GM12864 (cell line): ENCODE results near the gene IQSEC1.

Experiments
- DNase-seq: peaks from one replicate; pipeline ENCODE4 v3.0.0-alpha.2; 2011; ENCODE audit warnings: low read depth
- H3K4me3 ChIP-seq: 2 replicates; pipeline ENCODE4 v1.5.1; 2011; ENCODE audit warnings: mild to moderate bottlenecking, low read depth, low read length, control low read depth
- TF ChIP-seq, protein P1 (sequence below): IDR thresholded peaks from 2 replicates; pipeline ENCODE4 v1.5.1; 2011; ENCODE audit warnings: low read depth, mild to moderate bottlenecking, moderate library complexity, low read length, control low read depth, inconsistent platforms; ENCODE audit errors: missing control alignments

IQSEC1 gene

DNA sequence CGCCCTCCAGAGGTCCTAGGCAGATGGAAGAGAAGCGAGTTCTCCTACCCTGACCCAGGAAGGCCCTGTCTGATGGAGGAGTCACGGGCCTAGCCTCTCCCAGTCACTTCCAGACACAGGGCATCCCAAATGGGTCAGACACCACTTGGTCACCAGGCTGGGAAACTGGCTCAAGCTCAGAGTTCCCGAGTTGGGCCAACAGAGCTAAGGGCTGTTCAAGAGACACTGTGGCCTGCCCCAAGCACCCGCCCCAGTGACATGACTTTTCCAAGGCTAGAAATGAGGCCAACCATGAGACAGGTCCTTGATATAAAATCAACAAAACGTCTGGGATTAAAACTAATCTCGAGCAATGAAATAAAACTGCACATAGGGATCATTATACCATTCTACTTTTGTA, 113.8 kb downstream of the IQSEC1 start:
- DNase-seq, result no peak
- TF ChIP-seq, protein P1, sequence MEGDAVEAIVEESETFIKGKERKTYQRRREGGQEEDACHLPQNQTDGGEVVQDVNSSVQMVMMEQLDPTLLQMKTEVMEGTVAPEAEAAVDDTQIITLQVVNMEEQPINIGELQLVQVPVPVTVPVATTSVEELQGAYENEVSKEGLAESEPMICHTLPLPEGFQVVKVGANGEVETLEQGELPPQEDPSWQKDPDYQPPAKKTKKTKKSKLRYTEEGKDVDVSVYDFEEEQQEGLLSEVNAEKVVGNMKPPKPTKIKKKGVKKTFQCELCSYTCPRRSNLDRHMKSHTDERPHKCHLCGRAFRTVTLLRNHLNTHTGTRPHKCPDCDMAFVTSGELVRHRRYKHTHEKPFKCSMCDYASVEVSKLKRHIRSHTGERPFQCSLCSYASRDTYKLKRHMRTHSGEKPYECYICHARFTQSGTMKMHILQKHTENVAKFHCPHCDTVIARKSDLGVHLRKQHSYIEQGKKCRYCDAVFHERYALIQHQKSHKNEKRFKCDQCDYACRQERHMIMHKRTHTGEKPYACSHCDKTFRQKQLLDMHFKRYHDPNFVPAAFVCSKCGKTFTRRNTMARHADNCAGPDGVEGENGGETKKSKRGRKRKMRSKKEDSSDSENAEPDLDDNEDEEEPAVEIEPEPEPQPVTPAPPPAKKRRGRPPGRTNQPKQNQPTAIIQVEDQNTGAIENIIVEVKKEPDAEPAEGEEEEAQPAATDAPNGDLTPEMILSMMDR, result no peak
- H3K4me3 ChIP-seq, result no peak overlapping the region

DNA sequence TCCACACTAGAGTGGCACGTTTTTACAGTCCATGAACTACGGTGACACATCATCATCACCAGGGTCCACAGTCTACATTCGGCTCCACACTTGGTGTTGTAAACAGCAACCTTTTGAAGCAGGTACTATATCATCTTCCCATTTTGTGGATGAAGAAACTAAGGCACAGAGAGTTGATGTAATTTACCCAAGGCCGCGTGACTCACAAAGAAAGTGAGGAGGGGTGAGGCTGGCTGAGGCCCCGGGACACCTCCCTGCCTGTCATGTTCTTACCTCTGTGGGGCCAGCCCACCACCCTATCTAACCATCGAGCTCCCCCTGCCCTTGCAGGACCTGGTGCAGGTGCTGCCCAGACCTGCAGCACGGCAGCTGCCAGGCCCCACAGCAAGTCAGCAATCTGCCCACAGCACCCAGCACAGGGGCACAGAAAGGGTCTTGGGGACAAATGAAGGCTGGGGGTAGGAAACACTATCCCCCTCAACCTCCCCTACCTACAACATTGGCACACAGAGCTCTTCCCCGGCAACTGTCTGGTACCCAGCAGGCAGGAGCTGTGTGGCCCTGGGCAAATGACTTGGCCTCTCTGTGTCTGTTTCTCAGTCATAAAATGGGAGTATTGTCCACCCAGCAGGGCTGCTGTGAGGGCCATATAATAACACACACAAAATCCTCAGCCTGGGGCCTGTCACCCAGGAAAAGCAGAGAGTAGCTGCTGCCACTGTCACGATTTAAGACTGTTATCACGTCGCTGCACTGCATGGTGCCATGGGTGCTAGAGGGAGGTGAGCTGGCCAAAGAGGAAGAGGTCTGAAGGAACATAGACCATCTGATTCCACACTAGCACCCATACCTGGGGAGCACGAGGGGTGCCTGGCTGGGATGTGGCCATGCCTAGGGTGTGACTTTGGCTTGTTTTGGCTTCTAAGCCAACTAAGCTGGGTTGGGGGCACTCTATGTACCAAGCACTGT, 115.1 kb downstream of the IQSEC1 start:
- TF ChIP-seq, protein P1, result no peak
- no peak for DNase-seq
- H3K4me3 ChIP-seq, result no peak overlapping the region

DNA sequence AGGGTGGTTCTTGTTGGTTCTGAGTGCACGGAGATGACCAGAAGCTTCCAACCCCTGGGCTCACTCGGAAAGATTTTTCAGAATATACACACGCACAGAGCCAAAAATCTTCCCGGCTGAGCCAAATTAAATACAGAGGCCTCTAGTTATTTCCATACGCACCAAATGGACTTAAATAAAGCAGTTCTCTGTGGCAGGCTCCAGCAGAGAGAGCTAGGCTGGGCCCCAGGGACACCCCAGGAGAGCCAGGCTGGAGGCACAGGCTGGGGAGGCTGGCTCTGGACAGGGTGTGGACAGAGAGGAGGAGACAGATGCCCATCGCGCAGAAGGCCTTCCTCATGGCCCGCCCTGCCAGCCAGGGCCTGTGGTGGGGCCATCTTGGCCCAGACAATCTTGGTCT, 115.9 kb downstream of the IQSEC1 start:
- TF ChIP-seq, protein P1, result no peak
- no peak overlapping the region for H3K4me3 ChIP-seq

DNA sequence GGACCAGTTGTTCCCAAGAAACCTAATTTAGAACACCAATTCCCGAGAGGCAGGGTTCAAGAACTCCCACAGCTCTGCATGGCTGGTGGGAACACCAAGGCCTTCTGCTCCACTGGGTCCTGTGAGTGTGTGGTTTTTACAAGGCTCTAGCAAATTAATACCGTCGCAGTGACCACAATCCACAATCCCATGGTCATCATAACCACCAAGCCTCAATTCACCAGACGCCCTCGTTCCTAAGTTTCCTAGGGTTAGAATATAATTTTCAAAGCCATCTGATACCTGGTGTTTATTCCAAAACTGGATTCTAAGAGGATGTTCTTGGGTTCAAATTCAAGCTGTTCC, 116.9 kb downstream of the IQSEC1 start:
- TF ChIP-seq, protein P1, result no peak
- DNase-seq, result no peak
- no peak overlapping the region for H3K4me3 ChIP-seq

More for the DNA sequence above, 115.9 kb downstream of the IQSEC1 start:
- no peak for DNase-seq

DNA sequence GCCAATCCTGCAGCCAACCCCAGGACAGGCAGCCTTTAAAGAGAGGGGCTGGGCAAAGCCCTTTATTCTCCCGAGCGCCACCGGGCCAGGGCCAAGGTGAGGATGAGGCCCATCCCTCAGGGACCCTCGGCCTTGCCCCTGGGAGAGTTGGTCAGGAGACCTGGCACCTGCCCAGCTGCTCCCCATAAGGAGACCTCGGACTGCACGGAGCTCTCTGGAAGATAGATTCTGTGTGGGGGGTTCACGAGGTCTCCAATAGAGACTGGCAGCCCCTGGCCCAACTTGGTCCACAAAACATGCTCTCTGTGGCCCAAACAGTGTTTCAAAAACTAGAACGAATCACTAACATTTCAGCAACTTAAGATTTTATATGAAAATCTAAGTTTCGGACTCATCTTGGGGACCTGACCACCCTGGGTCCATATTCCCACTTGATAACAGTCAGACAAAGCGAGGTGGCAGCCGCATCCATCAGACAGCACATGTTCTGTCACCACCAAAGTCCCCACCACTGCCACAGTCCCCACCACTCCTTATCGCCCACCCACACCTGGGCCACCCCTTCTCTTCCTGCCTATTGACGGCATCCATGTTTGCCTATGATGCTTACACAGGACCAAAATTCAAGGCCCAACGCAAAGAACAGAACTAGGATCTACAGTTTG, 117.4 kb downstream of the IQSEC1 start:
- TF ChIP-seq, protein P1, result no peak
- DNase-seq, result no peak
- no peak overlapping the region for H3K4me3 ChIP-seq

DNA sequence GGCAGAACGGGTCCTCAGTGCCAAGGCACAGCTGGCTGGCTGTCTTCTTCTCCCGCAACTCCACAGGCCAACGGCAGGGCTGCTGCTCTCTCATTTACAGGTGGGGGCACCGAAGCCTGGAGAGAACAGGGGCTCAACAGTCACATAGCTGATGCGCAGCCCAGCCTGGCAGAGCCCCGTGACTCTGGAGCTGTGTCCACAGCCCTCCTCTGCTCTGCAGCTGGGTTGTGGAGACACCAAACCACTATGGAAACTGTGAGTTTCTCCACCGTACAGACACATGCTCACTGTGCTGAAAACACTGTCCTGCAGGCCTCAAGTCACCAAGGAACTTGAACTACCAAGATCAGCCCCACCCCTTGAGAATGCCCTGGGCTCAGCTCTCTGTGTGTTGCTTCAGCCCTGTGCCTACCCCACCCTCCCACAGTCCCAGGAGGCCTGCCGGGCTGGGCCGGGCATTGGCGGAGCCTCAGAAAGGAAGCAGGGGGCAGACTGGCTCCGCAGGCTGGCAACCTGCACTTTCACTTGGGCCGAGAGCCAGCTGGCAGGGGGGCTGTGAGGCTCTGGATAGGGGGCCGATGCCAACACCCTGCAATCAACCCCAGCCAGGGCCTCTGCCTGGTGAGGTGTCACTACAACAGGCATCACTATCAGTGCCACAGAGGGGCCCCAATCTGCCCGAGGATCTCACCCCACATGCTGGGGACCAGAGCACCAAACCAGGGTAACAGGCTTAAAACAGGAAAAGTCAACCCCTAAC, 118.2 kb downstream of the IQSEC1 start:
- TF ChIP-seq, protein P1, result no peak
- H3K4me3 ChIP-seq, result no peak overlapping the region
- no peak for DNase-seq
